H1 (cell line): ENCODE measurements around the gene RMDN2. TPM values are rescaled to one million over a fixed set of nuclear protein-coding genes. Genes with fewer than 3 reads are reported as not detected.

Source experiments
- CTBP2 ChIP-seq: IDR thresholded peaks from 2 replicates; pipeline ENCODE4 v1.7.0; 2011; ENCODE audit warnings: borderline replicate concordance, mild to moderate bottlenecking, moderate library complexity, mixed read lengths, low read length; ENCODE audit not compliant: insufficient read depth, insufficient read length
- KDM1A ChIP-seq: fragments of 200-600, 300-600 bp; sonication (generic); IDR thresholded peaks from 2 replicates; pipeline ENCODE4 v1.7.1; 2016; ENCODE audit warnings: mild to moderate bottlenecking, low read length, borderline replicate concordance
- MAFK ChIP-seq: IDR thresholded peaks from 2 replicates; pipeline ENCODE4 v1.6.1; 2012; ENCODE audit warnings: low read depth, mild to moderate bottlenecking, improper control_type of control experiment, low read length
- RBBP5 ChIP-seq: IDR thresholded peaks from 2 replicates; pipeline ENCODE4 v1.7.1; 2012; ENCODE audit warnings: low read depth, mild to moderate bottlenecking, inconsistent platforms, low read length, moderate library complexity, borderline replicate concordance
- RFX5 ChIP-seq: IDR thresholded peaks from 2 replicates; pipeline ENCODE4 v1.6.1; 2011; ENCODE audit warnings: low read depth, low read length, improper control_type of control experiment, borderline replicate concordance
- SIN3A ChIP-seq, 2 experiments: IDR thresholded peaks in 1 of 2; conservative IDR thresholded peaks in 1 of 2; 2 replicates each; pipeline ENCODE4 v1.6.1; 2011 to 2012; ENCODE audit warnings: low read length in 2 of 2, improper control_type of control experiment in 1 of 2, low read depth in 1 of 2, mild to moderate bottlenecking in 1 of 2
- ZNF274 ChIP-seq: IDR thresholded peaks from 2 replicates; pipeline ENCODE4 v1.7.0; 2012; ENCODE audit warnings: low read length, borderline replicate concordance; ENCODE audit errors: extremely low read depth
- polyA plus RNA-seq, 7 experiments: library from polyadenylated mRNA; depleted of rRNA in 3 of 7; stranded (reverse) in 5 of 7; unstranded in 2 of 7; fragments of >200 nt in 5 of 7; fragments of 200-250 nt in 2 of 7; gene quantifications; 1 replicate in 5 of 7; 2 replicates in 1 of 7; 4 replicates in 1 of 7; pipeline versions ENCODE4 v1.2.1 to v1.2.3, GENCODE V29; 2011 to 2013; ENCODE audit warnings: missing spikeins in 2 of 7, mixed read lengths in 2 of 7
- total RNA-seq: library from RNA; stranded (reverse); fragmentation: NEBNext Ultra II Directional; extraction: Animal tissue kit (Norgen Biotek cat#: 25700); gene quantifications from 2 replicates; pipeline ENCODE4 v1.2.1, GENCODE V29; 2021
- TF ChIP-seq, protein P1 (sequence below): IDR thresholded peaks from 2 replicates; pipeline ENCODE4 v1.6.1; 2012; ENCODE audit warnings: inconsistent platforms

RMDN2 gene
- total and polyA plus RNA-seq, 2 of the 8 experiments (the other 6 are each of a cell fraction or from before 2014, with no cell fraction given) = 0.53 to 3.0 TPM

DNA sequence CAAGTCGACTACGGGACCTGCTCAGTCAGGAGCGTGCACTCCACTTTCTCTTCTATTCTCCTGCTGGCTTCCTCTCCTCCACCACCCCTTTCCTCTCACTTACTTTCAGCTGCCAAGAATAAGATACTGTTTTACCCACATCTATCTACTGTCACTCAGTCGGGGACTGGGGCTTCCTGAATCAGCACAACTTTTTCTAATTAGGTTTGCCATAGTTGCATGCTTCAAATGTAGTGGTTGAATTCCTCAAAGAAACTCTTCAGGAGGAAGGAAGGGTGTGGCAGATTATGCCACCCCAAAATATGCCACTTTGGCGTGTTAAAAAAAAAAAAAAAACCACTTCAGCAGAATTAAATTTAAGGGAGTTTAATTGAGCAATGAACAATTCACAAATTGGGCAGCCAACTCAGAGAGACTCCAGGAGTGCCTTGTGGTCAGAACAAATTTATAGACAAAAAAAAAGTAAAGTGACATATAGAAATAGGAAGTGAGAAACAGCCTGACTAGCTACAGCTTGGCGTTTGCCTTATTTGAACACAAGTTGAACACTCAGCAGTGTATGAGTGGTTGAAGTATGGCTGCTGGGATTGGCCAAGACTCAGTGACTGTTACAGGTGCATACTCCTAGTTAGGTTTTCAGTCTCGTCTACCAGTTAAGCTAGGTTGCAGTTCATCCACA is 32.5 kb upstream of the RMDN2 start (continued):
- TF ChIP-seq RFX5 (no peak), SIN3A (conservative IDR thresholded peaks at IDR 0.05 in 1 of 2, IDR thresholded peaks at IDR 0.05 in 1 of 2; ENCODE audit: low read depth in 1 of 2, low read length in 2 of 2) (no peak), ZNF274 (no peak), CTBP2 (no peak), KDM1A (no peak), MAFK (no peak), RBBP5 (no peak)
- TF ChIP-seq, protein P1, sequence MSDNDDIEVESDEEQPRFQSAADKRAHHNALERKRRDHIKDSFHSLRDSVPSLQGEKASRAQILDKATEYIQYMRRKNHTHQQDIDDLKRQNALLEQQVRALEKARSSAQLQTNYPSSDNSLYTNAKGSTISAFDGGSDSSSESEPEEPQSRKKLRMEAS = no peak
